Coronary artery (tissue), 2 donors: ENCODE measurements around the gene PHYH.
"Not testable (repeated sequence)": the region's sequence is repeated elsewhere in the genome, so short reads cannot be mapped to it uniquely, and the experiment has no call there.

Experiments
- DNase-seq: peaks from one replicate; pipeline ENCODE4 v3.0.0-alpha.2; 2017; ENCODE audit warnings: low spot score
- H3K27ac ChIP-seq, 2 donors: fragments of 200-600 bp; sonication (generic); one replicate each; pipeline ENCODE4 v1.5.1; 2016 to 2019
- H3K4me3 ChIP-seq: fragments of 200-600 bp; sonication (generic); 2 replicates; pipeline ENCODE4 v1.5.1; 2016; ENCODE audit warnings: mild to moderate bottlenecking, moderate library complexity
- TF ChIP-seq, protein P1 (sequence below): fragments of 200-600 bp; sonication (generic); IDR thresholded peaks from one replicate; pipeline ENCODE4 v1.5.1; 2019; ENCODE audit warnings: antibody characterized with exemption

The PHYH gene

GRCh38 chr10:13238271-13239077 is 61.4 kb downstream of the PHYH start:
- TF ChIP-seq, protein P1, sequence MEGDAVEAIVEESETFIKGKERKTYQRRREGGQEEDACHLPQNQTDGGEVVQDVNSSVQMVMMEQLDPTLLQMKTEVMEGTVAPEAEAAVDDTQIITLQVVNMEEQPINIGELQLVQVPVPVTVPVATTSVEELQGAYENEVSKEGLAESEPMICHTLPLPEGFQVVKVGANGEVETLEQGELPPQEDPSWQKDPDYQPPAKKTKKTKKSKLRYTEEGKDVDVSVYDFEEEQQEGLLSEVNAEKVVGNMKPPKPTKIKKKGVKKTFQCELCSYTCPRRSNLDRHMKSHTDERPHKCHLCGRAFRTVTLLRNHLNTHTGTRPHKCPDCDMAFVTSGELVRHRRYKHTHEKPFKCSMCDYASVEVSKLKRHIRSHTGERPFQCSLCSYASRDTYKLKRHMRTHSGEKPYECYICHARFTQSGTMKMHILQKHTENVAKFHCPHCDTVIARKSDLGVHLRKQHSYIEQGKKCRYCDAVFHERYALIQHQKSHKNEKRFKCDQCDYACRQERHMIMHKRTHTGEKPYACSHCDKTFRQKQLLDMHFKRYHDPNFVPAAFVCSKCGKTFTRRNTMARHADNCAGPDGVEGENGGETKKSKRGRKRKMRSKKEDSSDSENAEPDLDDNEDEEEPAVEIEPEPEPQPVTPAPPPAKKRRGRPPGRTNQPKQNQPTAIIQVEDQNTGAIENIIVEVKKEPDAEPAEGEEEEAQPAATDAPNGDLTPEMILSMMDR: no peak
- DNase-seq: peak; percentile 56
- Histone ChIP-seq H3K27ac (no peak overlapping the region), H3K4me3 (no peak overlapping the region)

DNA sequence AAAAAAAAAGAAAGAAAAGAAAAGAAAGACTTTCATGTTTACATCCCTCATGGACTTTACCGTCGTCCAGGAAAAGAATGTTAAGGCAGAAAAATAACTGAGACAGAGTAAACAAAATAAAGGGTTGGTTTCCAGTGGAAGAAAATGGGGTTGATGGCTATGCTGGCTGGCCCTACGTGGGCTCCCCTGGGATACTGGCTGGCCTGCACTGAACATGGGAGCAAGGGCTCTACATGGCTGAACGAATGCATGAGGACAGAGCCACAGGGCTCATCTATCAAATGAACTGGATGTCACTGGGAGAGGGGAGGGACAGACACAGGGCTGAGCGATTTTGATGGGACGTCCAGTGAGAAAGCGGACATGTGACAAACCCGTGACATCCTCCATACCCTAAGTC is 63.2 kb downstream of the PHYH start:
- Histone ChIP-seq H3K27ac (no peak overlapping the region), H3K4me3 (no peak overlapping the region)
- peak; percentile 7 for DNase-seq
- TF ChIP-seq, protein P1: no peak

DNA sequence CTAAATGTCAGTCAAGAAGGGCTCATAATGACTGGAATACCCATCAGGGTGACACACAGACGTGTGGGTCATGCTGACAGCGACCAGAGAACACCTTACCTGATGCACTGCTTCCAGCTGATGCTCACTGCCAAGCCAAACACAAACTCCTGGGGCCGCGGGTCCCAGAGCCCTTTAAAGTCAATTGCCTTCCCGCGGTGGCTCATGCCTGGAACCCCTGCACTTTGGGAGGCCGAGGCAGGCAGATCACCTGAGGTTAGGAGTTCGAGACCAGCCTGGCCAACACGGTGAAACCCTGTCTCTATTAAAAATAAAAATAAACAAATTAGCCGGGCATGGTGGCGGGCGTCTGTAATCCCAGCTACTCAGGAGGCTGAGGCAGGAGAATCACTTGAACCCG is 65.1 kb downstream of the PHYH start:
- not testable (repeated sequence) for H3K4me3 ChIP-seq, H3K27ac ChIP-seq
- peak; percentile 29 for DNase-seq

DNA sequence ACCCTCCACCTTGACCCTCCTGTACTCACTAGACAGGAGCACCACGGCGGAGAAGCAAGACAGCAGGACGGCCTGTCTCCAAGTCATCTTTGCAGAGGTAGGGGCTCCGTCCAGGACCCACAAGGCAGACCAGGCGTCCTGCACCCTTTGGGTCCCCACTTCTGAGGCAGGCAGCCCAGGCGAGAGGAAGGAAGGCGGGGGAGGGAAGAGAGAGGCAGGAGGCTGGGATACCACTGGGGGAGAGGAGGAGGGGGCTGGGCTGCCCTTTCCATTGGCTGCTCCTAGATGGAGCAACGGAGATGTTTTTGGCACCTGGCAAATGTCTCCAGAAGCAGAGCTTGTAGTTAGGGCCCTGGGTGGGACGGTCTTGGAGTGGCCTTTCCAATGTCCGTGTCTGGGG is 65.7 kb downstream of the PHYH start, which contains the start of gene UCMA:
TSS of gene UCMA (minus strand) at position 203 of the 400 bp plus-strand sequence. CDS start at position 87, 116 bp downstream.
- peak; percentile 61 for DNase-seq
- H3K27ac ChIP-seq: no peak within 1 kb of the TSS
- H3K4me3 ChIP-seq: no peak within 1 kb of the TSS

GRCh38 chr10:13233358-13233757 is 66.5 kb downstream of the PHYH start:
- Histone ChIP-seq H3K4me3 (no peak overlapping the region), H3K27ac (no peak overlapping the region)
- DNase-seq: no peak
- TF ChIP-seq, protein P1: no peak

More for the DNA sequence above, 65.7 kb downstream of the PHYH start, which contains the start of gene UCMA:
- TF ChIP-seq, protein P1: no peak

GRCh38 chr10:13231808-13232207 is 68.1 kb downstream of the PHYH start:
- Histone ChIP-seq H3K27ac (no peak overlapping the region), H3K4me3 (no peak overlapping the region)
- DNase-seq: peak; percentile 35
- TF ChIP-seq, protein P1: no peak

- H3K27ac ChIP-seq: no peak overlapping the region
- DNase-seq: peak; percentile 46
- TF ChIP-seq, protein P1: no peak
- H3K4me3 ChIP-seq: no peak overlapping the region
These were observed 68.7 kb downstream of the PHYH start for GRCh38 chr10:13231190-13231589.
